Neutrophil (primary cell): ENCODE measurements around the gene RAB11FIP2.

Experiments used
- H3K27ac ChIP-seq: fragments of 200-600 bp; sonication (generic); 2 replicates; pipeline ENCODE4 v1.5.1; 2016; ENCODE audit warnings: mild to moderate bottlenecking, moderate library complexity
- H3K27me3 ChIP-seq: fragments of 200-600 bp; sonication (generic); 2 replicates; pipeline ENCODE4 v1.6.0; 2016; ENCODE audit warnings: mild to moderate bottlenecking
- H3K36me3 ChIP-seq: fragments of 200-600 bp; sonication (generic); 2 replicates; pipeline ENCODE4 v1.5.1; 2017
- H3K4me1 ChIP-seq, 2 experiments: fragments of 200-600 bp in 1 of 2; sonication (generic) in 1 of 2; 1 replicate in 1 of 2; 2 replicates in 1 of 2; pipeline versions ENCODE4 v1.5.1 to v1.6.1; 2013 to 2016; ENCODE audit warnings: low read depth in 1 of 2, low read length in 1 of 2, mild to moderate bottlenecking in 1 of 2, moderate library complexity in 1 of 2; ENCODE audit not compliant: control insufficient read depth in 1 of 2, insufficient read depth in 1 of 2
- H3K4me3 ChIP-seq, 2 experiments: fragments of 200-600 bp in 1 of 2; sonication (generic) in 1 of 2; 1 replicate in 1 of 2; 2 replicates in 1 of 2; pipeline ENCODE4 v1.5.1; 2013 to 2016; ENCODE audit warnings: low read depth in 1 of 2, low read length in 1 of 2, mild to moderate bottlenecking in 1 of 2, moderate library complexity in 1 of 2
- H3K9me3 ChIP-seq: fragments of 200-600 bp; sonication (generic); 2 replicates; pipeline ENCODE4 v1.5.1; 2016
- TF ChIP-seq, protein P1 (sequence below): fragments of 200-600 bp; sonication (generic); IDR thresholded peaks from 2 replicates; pipeline ENCODE4 v1.5.1; 2016; ENCODE audit warnings: antibody characterized with exemption

RAB11FIP2 gene

DNA sequence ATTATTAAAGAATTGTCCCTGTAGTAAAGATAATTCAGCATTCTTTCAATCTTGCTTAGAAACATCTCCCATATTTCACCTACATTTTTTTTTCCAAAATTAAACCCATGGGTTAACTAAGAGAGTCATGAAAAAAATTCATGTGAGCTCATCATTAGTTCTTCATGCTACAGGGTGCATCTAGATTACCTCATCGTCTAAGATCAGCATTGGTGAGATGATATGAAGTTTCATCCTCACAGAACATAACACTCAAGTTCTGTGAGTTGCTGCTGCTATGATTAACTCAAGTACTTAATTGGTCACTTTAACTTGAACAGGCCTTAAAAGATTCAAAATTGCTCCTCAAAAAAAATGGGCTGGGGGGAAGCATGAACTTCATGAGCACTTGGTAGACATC is 50.0 kb downstream of the RAB11FIP2 start:
- Histone ChIP-seq H3K27me3 (no peaks in the 10 kb centered on the region), H3K4me3 (no peak overlapping the region), H3K27ac (no peak overlapping the region), H3K36me3 (peaks cover 23% of the 10 kb centered on the region), H3K9me3 (no peaks in the 10 kb centered on the region), H3K4me1 (no peaks in the 10 kb centered on the region)
- TF ChIP-seq, protein P1, sequence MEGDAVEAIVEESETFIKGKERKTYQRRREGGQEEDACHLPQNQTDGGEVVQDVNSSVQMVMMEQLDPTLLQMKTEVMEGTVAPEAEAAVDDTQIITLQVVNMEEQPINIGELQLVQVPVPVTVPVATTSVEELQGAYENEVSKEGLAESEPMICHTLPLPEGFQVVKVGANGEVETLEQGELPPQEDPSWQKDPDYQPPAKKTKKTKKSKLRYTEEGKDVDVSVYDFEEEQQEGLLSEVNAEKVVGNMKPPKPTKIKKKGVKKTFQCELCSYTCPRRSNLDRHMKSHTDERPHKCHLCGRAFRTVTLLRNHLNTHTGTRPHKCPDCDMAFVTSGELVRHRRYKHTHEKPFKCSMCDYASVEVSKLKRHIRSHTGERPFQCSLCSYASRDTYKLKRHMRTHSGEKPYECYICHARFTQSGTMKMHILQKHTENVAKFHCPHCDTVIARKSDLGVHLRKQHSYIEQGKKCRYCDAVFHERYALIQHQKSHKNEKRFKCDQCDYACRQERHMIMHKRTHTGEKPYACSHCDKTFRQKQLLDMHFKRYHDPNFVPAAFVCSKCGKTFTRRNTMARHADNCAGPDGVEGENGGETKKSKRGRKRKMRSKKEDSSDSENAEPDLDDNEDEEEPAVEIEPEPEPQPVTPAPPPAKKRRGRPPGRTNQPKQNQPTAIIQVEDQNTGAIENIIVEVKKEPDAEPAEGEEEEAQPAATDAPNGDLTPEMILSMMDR: no peak

DNA sequence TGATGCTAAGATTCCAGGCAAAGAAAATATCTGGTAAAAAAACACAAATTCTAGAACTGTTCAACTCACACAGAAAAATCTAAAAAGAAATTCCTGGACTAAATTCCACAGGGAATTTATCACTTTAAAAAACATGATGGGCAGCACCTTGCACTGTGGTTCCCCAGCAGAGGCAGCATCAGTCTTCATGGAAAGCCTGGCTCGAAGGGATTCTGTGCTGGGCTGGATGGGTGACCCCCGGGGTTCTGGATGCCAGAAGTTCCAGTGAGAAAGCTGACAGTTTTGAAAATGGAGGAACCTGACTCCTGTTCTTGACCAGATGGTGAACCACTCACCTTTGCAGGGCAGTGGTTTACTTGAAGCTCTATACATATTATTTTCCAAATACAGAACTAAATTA is 52.0 kb downstream of the RAB11FIP2 start:
- Histone ChIP-seq H3K4me1 (no peaks in the 10 kb centered on the region), H3K4me3 (no peak overlapping the region), H3K9me3 (no peaks in the 10 kb centered on the region), H3K27ac (no peak overlapping the region), H3K27me3 (no peaks in the 10 kb centered on the region), H3K36me3 (peaks cover 15% of the 10 kb centered on the region)
- TF ChIP-seq, protein P1: no peak

DNA sequence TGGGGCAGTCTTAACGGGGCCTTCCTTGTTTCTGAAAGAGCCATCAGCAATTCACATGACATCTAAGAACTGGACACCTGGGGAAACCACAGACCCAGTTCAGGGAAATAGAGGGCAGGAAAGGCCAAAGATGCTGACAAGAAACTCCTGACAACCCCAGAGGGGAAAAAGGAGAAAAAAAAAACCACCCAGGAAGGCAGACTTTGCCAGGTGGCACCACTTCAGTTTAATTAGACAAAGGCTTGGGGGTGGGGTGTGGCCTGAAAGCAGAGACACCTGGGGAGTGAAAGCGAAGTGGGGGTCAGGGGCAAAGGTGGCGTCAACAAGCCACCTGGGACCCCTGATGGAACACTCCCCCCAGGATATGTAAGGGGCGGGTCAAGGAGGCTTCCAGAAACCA is 53.6 kb downstream of the RAB11FIP2 start:
- Histone ChIP-seq H3K4me3 (no peak overlapping the region), H3K4me1 (no peaks in the 10 kb centered on the region), H3K36me3 (peaks cover 7% of the 10 kb centered on the region), H3K9me3 (no peaks in the 10 kb centered on the region), H3K27me3 (no peaks in the 10 kb centered on the region), H3K27ac (no peak overlapping the region)
- TF ChIP-seq, protein P1: no peak

DNA sequence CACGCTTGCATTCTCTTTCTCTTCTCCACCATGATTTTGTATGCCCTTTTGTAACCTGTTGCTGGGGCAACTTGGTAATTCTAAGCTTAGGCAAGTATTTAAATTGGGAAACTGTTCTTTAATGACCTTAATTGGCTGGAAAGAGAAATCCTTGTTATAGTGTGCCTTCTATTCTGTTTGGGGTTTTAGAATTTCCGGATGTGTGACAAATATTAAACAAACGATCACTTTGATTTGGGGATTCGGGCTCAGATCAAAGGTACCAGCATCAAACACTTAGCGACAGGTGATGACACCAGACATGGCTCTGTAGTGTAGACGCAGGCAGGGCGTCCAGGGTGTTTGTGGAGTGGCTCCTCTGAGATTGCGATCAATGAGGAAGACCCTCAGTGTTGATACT is 55.0 kb downstream of the RAB11FIP2 start:
- H3K9me3 ChIP-seq: no peaks in the 10 kb centered on the region
- peaks cover 3% of the 10 kb centered on the region for H3K36me3 ChIP-seq
- H3K4me1 ChIP-seq: no peaks in the 10 kb centered on the region
- H3K27me3 ChIP-seq: no peaks in the 10 kb centered on the region
- no peak overlapping the region for H3K4me3 ChIP-seq
- no peak overlapping the region for H3K27ac ChIP-seq
- TF ChIP-seq, protein P1: no peak

DNA sequence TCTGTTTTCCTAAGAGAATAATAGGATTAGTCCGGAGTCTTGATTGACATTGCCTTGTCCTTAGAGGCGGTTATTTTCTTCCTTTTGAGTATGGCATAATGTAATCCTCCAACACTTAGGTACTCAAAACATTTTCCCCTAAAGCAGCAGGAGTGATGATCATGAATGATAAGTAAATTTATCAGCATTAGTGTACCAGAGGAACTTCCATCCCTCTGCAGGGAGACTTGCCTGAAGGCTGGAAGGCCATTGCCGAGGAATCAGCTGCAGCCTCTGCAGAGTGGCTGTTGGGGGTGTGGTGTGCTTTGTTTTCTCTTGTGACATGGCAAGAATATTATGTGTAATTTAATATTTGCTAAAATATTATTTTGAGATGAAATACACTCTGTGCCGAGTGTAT is 56.8 kb downstream of the RAB11FIP2 start:
- TF ChIP-seq, protein P1: no peak
- no peak overlapping the region for H3K27ac ChIP-seq
- no peak overlapping the region for H3K4me3 ChIP-seq
- peaks cover under 1% of the 10 kb centered on the region for H3K27me3 ChIP-seq
- H3K36me3 ChIP-seq: no peaks in the 10 kb centered on the region
- H3K4me1 ChIP-seq: no peaks in the 10 kb centered on the region
- no peaks in the 10 kb centered on the region for H3K9me3 ChIP-seq

DNA sequence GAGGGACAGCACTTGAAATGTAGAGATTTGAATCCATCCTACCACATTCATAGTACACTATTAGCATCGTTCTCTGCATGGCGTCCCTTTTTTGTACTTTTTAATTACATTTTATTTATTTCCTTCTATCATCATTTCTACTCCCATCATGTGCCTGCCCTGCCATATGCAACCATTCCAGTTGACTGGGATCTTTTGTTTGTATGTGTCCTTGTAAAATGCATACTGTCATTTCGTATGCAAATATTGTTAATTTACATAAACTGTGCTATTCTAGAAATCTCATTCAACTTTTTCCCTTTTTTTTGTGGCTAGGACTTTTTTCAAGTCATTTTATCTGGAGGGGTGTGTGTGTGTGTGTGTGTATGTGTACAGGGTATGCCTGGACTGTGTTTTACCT is 57.9 kb downstream of the RAB11FIP2 start:
- no peaks in the 10 kb centered on the region for H3K36me3 ChIP-seq
- no peak overlapping the region for H3K27ac ChIP-seq
- H3K4me1 ChIP-seq: no peaks in the 10 kb centered on the region
- H3K9me3 ChIP-seq: no peaks in the 10 kb centered on the region
- TF ChIP-seq, protein P1: no peak
- H3K4me3 ChIP-seq: no peak overlapping the region
- peaks cover 12% of the 10 kb centered on the region for H3K27me3 ChIP-seq
